Measurements from ENCODE around the gene NUP210L. TPM values are rescaled to one million over a fixed set of nuclear protein-coding genes. Genes with fewer than 3 reads are reported as not detected.

The NUP210L gene
- total and polyA plus RNA-seq, 9 of the 15 experiments (the other 6 are each of a cell fraction or from before 2014, with no cell fraction given): 0.01 to 0.04 TPM; not detected in 7

- no peak for TF ChIP-seq E4F1 (CRISPR knock-in tag; IDR thresholded peaks at IDR 0.05; ENCODE audit: borderline replicate concordance)
- no peak for TF ChIP-seq HINFP (tag; conservative IDR thresholded peaks at IDR 0.05; ENCODE audit: low read depth)
- TF ChIP-seq TRIM28 (IDR thresholded peaks at IDR 0.05): no peak
- TF ChIP-seq KDM5B (IDR thresholded peaks at IDR 0.05; ENCODE audit: insufficient replicate concordance, low read depth, low read length): no peak
- TF ChIP-seq TCF3 (CRISPR knock-in tag; IDR thresholded peaks at IDR 0.05): no peak
- 0 out of 2 replicates have a peak, but pooled peaks have one; percentile 26 for TF ChIP-seq CREM (IDR thresholded peaks at IDR 0.05; ENCODE audit: low read depth)
- TF ChIP-seq ZNF740 (CRISPR knock-in tag; IDR thresholded peaks at IDR 0.05): no peak
- TF ChIP-seq ZNF740 (tag; IDR thresholded peaks at IDR 0.05): no peak
- no peak for TF ChIP-seq ZNF224 (CRISPR knock-in tag; IDR thresholded peaks at IDR 0.05)
- no peak for TF ChIP-seq ATF1 (CRISPR knock-in tag; IDR thresholded peaks at IDR 0.05)
- TF ChIP-seq ATF1 (tag; IDR thresholded peaks at IDR 0.05): no peak
- TF ChIP-seq ESRRB (CRISPR knock-in tag; IDR thresholded peaks at IDR 0.05; ENCODE audit: borderline replicate concordance): no peak
- TF ChIP-seq CREBBP (IDR thresholded peaks at IDR 0.05; ENCODE audit: low read depth, low read length): no peak
- no peak for TF ChIP-seq GATAD2B (IDR thresholded peaks at IDR 0.05; ENCODE audit: borderline replicate concordance)
- no peak for TF ChIP-seq NR4A1 (CRISPR knock-in tag; IDR thresholded peaks at IDR 0.05)
- TF ChIP-seq NR4A1 (tag; IDR thresholded peaks at IDR 0.05): no peak
- TF ChIP-seq SMARCC2 (IDR thresholded peaks at IDR 0.05; ENCODE audit: low read depth): peak; percentile 68; the same call in 1 of the 2 replicates
- no peak for TF ChIP-seq HMG20A (CRISPR knock-in tag; conservative IDR thresholded peaks at IDR 0.05)
- 0 out of 2 replicates have a peak, but pooled peaks have one; percentile 35 for TF ChIP-seq HBP1 (CRISPR knock-in tag; IDR thresholded peaks at IDR 0.05)
- peak; percentile 83 for TF ChIP-seq SMARCA4 (IDR thresholded peaks at IDR 0.05)
- peak; percentile 34 for TF ChIP-seq DACH1 (IDR thresholded peaks at IDR 0.05; ENCODE audit: partially characterized antibody)
- TF ChIP-seq POLR2AphosphoS5 (IDR thresholded peaks at IDR 0.05; ENCODE audit: control insufficient read depth, insufficient read depth, low read depth, low read length): peak; percentile 65; the same call in 1 of the 2 replicates
- TF ChIP-seq SLC30A9 (CRISPR knock-in tag; IDR thresholded peaks at IDR 0.05): no peak
- TF ChIP-seq SAFB2 (IDR thresholded peaks at IDR 0.05; ENCODE audit: borderline replicate concordance, low read depth, low read length, severe bottlenecking): no peak
- no peak for TF ChIP-seq ADNP (tag; IDR thresholded peaks at IDR 0.05)
Measured at GRCh38 chr1:153985341-153985912, 169.4 kb downstream of the NUP210L start (continued).

Data from K562 (cell line).